IMR-90 (cell line): ENCODE measurements around the gene EIF4G3. TPM values are rescaled to one million over a fixed set of nuclear protein-coding genes. Genes with fewer than 3 reads are reported as not detected.

ENCODE experiments used
- ATAC-seq: fragments of 200-7000 bp; cut with Tn5 transposase; 2 replicates; pipeline ENCODE4 v1.9.1; 2020; ENCODE audit warnings: low read depth, mild to moderate bottlenecking, moderate library complexity
- BruUV-seq: library from RNA; stranded (reverse); fragments of 400-500 nt; replicated peaks from 2 replicates; lab custom pipeline; 2021; lab: Mats Ljungman, UMichigan
- CTCF ChIA-PET: fragments of 300-600 bp; formaldehyde crosslinking; extraction: SDS; loops from one replicate; lab custom pipeline; 2021; ENCODE audit warnings: antibody characterized with exemption; lab: Yijun Ruan, JAX
- POLR2A ChIA-PET: fragments of 300-600 bp; sonication (Branson Sonifier 250); formaldehyde crosslinking; loops from one replicate; lab custom pipeline; 2022; ENCODE audit warnings: antibody characterized with exemption; ENCODE audit not compliant: unreplicated experiment; lab: Charles Lee
- DNase-seq: peaks from one replicate; pipeline ENCODE4 v3.0.0; 2013
- H2AFZ ChIP-seq: replicated peaks from 2 replicates; pipeline ENCODE3; 2013; ENCODE audit warnings: low read length, mild to moderate bottlenecking; ENCODE audit not compliant: poor library complexity
- H2AK5ac ChIP-seq: 2 replicates; pipeline ENCODE4 v1.6.1; 2013; ENCODE audit warnings: low read depth, low read length, inconsistent platforms
- H2AK9ac ChIP-seq: replicated peaks from 2 replicates; pipeline ENCODE3; 2013; ENCODE audit warnings: mild to moderate bottlenecking, low read depth, low read length, moderate library complexity; ENCODE audit not compliant: poor library complexity
- H2BK120ac ChIP-seq: 2 replicates; pipeline ENCODE4 v1.6.1; 2013; ENCODE audit warnings: low read depth, low read length, inconsistent platforms
- H2BK15ac ChIP-seq: 3 replicates; pipeline ENCODE4 v1.6.1; 2013; ENCODE audit warnings: low read depth, low read length, inconsistent platforms
- H2BK20ac ChIP-seq: 2 replicates; pipeline ENCODE4 v1.6.1; 2013; ENCODE audit warnings: low read depth, mild to moderate bottlenecking, inconsistent platforms, low read length, moderate library complexity
- H2BK5ac ChIP-seq: 2 replicates; pipeline ENCODE4 v1.6.1; 2013; ENCODE audit warnings: mild to moderate bottlenecking, low read depth, low read length, inconsistent platforms; ENCODE audit not compliant: poor library complexity, severe bottlenecking
- H3K14ac ChIP-seq: replicated peaks from 2 replicates; pipeline ENCODE4 v1.6.1; 2013; ENCODE audit warnings: low read depth, low read length, inconsistent platforms
- H3K18ac ChIP-seq: 2 replicates; pipeline ENCODE4 v1.6.1; 2013; ENCODE audit warnings: low read depth, low read length, control low read depth
- H3K23ac ChIP-seq: 2 replicates; pipeline ENCODE4 v1.6.1; 2013; ENCODE audit warnings: low read depth, low read length, inconsistent platforms
- H3K27ac ChIP-seq: 2 replicates; pipeline ENCODE4 v1.5.1; 2013; ENCODE audit warnings: mild to moderate bottlenecking, control low read depth, low read length; ENCODE audit not compliant: insufficient read depth
- H3K27me3 ChIP-seq: 2 replicates; pipeline ENCODE4 v1.6.1; 2013; ENCODE audit warnings: low read length; ENCODE audit not compliant: control insufficient read depth, insufficient read depth
- H3K36me3 ChIP-seq: 2 replicates; pipeline ENCODE4 v1.6.1; 2013; ENCODE audit warnings: low read length, mixed read lengths; ENCODE audit not compliant: control insufficient read depth, insufficient read depth
- H3K4ac ChIP-seq: 2 replicates; pipeline ENCODE4 v1.6.1; 2013; ENCODE audit warnings: low read depth, low read length, inconsistent platforms
- H3K4me1 ChIP-seq: 2 replicates; pipeline ENCODE4 v1.6.1; 2013; ENCODE audit warnings: low read length, mixed read lengths; ENCODE audit not compliant: control insufficient read depth, insufficient read depth
- H3K4me2 ChIP-seq: 2 replicates; pipeline ENCODE4 v1.6.1; 2013; ENCODE audit warnings: low read depth, mild to moderate bottlenecking, control low read depth, low read length, moderate library complexity
- H3K4me3 ChIP-seq: 2 replicates; pipeline ENCODE4 v1.5.1; 2013; ENCODE audit warnings: low read depth, mild to moderate bottlenecking, control low read depth, low read length, moderate library complexity; ENCODE audit not compliant: insufficient read depth
- H3K56ac ChIP-seq: 2 replicates; pipeline ENCODE4 v1.6.1; 2013; ENCODE audit warnings: low read length, inconsistent platforms; ENCODE audit not compliant: insufficient read depth; ENCODE audit errors: extremely low read depth
- H3K79me1 ChIP-seq, 2 experiments: 2 replicates each; pipeline ENCODE4 v1.6.1; 2013; ENCODE audit warnings: low read length in 2 of 2, inconsistent platforms in 1 of 2, low read depth in 1 of 2
- H3K9ac ChIP-seq: 2 replicates; pipeline ENCODE4 v1.6.1; 2013; ENCODE audit warnings: low read depth, low read length, control low read depth
- H3K9me1 ChIP-seq: 2 replicates; pipeline ENCODE4 v1.6.1; 2013; ENCODE audit warnings: low read length, inconsistent platforms; ENCODE audit not compliant: insufficient read depth
- H3K9me3 ChIP-seq: 2 replicates; pipeline ENCODE4 v1.6.1; 2013; ENCODE audit warnings: low read length; ENCODE audit not compliant: control insufficient read depth, insufficient read depth
- H4K20me1 ChIP-seq: 2 replicates; pipeline ENCODE4 v1.6.1; 2013; ENCODE audit warnings: low read length, inconsistent platforms; ENCODE audit not compliant: insufficient read depth
- H4K5ac ChIP-seq: 2 replicates; pipeline ENCODE4 v1.6.1; 2013; ENCODE audit warnings: mild to moderate bottlenecking, low read depth, low read length, control low read depth
- H4K8ac ChIP-seq, 2 experiments: 2 replicates each; pipeline ENCODE4 v1.6.1; 2013; ENCODE audit warnings: low read depth in 2 of 2, low read length in 2 of 2, control low read depth in 1 of 2, inconsistent platforms in 1 of 2
- H4K91ac ChIP-seq: 2 replicates; pipeline ENCODE4 v1.6.1; 2013; ENCODE audit warnings: low read depth, low read length, inconsistent platforms; ENCODE audit not compliant: insufficient read depth
- BHLHE40 ChIP-seq: fragments of 150-350 bp; IDR thresholded peaks from 2 replicates; pipeline ENCODE4 v1.6.1; 2016; ENCODE audit warnings: mild to moderate bottlenecking, low read depth, low read length
- CEBPB ChIP-seq: IDR thresholded peaks from 2 replicates; pipeline ENCODE4 v1.6.1; 2012; ENCODE audit warnings: low read depth, low read length, improper control_type of control experiment
- CHD1 ChIP-seq: IDR thresholded peaks from 2 replicates; pipeline ENCODE4 v1.6.1; 2012; ENCODE audit warnings: low read depth, low read length, improper control_type of control experiment
- FOS ChIP-seq: fragments of 150-350 bp; IDR thresholded peaks from 2 replicates; pipeline ENCODE4 v1.6.1; 2016; ENCODE audit warnings: low read depth, low read length
- MAFK ChIP-seq: IDR thresholded peaks from 2 replicates; pipeline ENCODE4 v1.6.1; 2012; ENCODE audit warnings: low read depth, low read length, improper control_type of control experiment
- MXI1 ChIP-seq: IDR thresholded peaks from 2 replicates; pipeline ENCODE4 v1.6.1; 2012; ENCODE audit warnings: low read depth, mild to moderate bottlenecking, low read length, moderate library complexity, borderline replicate concordance
- NFE2L2 ChIP-seq: fragments of 150-350 bp; IDR thresholded peaks from 2 replicates; pipeline ENCODE4 v1.6.1; 2016; ENCODE audit warnings: low read depth, mild to moderate bottlenecking, low read length
- POLR2A ChIP-seq: IDR thresholded peaks from 2 replicates; pipeline ENCODE4 v1.6.1; 2012; ENCODE audit warnings: mild to moderate bottlenecking, low read depth, low read length
- RAD21 ChIP-seq: IDR thresholded peaks from 2 replicates; pipeline ENCODE4 v1.6.1; 2012; ENCODE audit warnings: low read length, improper control_type of control experiment
- RCOR1 ChIP-seq: IDR thresholded peaks from 2 replicates; pipeline ENCODE4 v1.6.1; 2012; ENCODE audit warnings: mild to moderate bottlenecking, low read length, improper control_type of control experiment; ENCODE audit not compliant: insufficient replicate concordance
- RFX5 ChIP-seq: IDR thresholded peaks from 2 replicates; pipeline ENCODE4 v1.8.0; 2012; ENCODE audit warnings: low read depth, mild to moderate bottlenecking, low read length, moderate library complexity
- SMC3 ChIP-seq: fragments of 150-350 bp; IDR thresholded peaks from 2 replicates; pipeline ENCODE4 v1.6.1; 2016; ENCODE audit warnings: low read depth, mild to moderate bottlenecking, antibody characterized with exemption, low read length, moderate library complexity
- WGBS, 2 experiments: methylation state at CpG; one replicate each; pipeline versions ENCODE4 v1.1.5 to v1.1.7; 2013; ENCODE audit warnings: missing lambda C conversion rate in 2 of 2; ENCODE audit not compliant: insufficient read length in 1 of 2; ENCODE audit errors: extremely low coverage in 2 of 2; 5-methylcytosine and 5-hydroxymethylcytosine counted together
- dilution Hi-C: fragments of 300-500 bp; cut with HindIII; formaldehyde crosslinking; loops from one replicate; pipeline ENCODE4 v1.14.3; 2018; ENCODE audit warnings: low sequenced_read_pairs; ENCODE audit not compliant: unreplicated experiment
- in situ Hi-C: fragments of 300-500 bp; cut with MboI; formaldehyde crosslinking; loops from 3 replicates; pipeline ENCODE4 v1.14.3; 2019; ENCODE audit warnings: low sequenced_read_pairs, inconsistent platforms, mixed read lengths
- intact Hi-C: fragments of 100-400 bp; cut with micrococcal nuclease; formaldehyde crosslinking; loops from 2 replicates; pipeline ENCODE4 v1.10.0; 2022
- polyA plus RNA-seq, 3 experiments: library from polyadenylated mRNA; depleted of rRNA; stranded (reverse); fragments of >200 nt; gene quantifications; 2 replicates each; pipeline ENCODE4 v1.2.3, GENCODE V29; 2012; ENCODE audit warnings: low replicate concordance in 1 of 3
- total RNA-seq: library from RNA; depleted of rRNA; stranded (reverse); fragments of >200 nt; gene quantifications from 2 replicates; pipeline ENCODE4 v1.2.3, GENCODE V29; 2012
- TF ChIP-seq, protein P1 (sequence below): fragments of 150-350 bp; IDR thresholded peaks from 2 replicates; pipeline ENCODE4 v1.6.1; 2017; ENCODE audit warnings: mild to moderate bottlenecking, antibody characterized with exemption, low read length, low read depth
- TF ChIP-seq, protein P2 (sequence below): conservative IDR thresholded peaks from 2 replicates; pipeline ENCODE4 v1.5.1; 2012; ENCODE audit warnings: mild to moderate bottlenecking, low read depth, low read length, improper control_type of control experiment
- TF ChIP-seq, protein P3 (sequence below): fragments of 150-350 bp; IDR thresholded peaks from 2 replicates; pipeline ENCODE4 v1.6.1; 2016; ENCODE audit warnings: low read depth, mild to moderate bottlenecking, low read length, moderate library complexity, borderline replicate concordance

The EIF4G3 gene
- total and polyA plus RNA-seq, 2 of the 4 experiments (the other 2 are of a cell fraction) = 25.8 to 49.2 TPM

DNA sequence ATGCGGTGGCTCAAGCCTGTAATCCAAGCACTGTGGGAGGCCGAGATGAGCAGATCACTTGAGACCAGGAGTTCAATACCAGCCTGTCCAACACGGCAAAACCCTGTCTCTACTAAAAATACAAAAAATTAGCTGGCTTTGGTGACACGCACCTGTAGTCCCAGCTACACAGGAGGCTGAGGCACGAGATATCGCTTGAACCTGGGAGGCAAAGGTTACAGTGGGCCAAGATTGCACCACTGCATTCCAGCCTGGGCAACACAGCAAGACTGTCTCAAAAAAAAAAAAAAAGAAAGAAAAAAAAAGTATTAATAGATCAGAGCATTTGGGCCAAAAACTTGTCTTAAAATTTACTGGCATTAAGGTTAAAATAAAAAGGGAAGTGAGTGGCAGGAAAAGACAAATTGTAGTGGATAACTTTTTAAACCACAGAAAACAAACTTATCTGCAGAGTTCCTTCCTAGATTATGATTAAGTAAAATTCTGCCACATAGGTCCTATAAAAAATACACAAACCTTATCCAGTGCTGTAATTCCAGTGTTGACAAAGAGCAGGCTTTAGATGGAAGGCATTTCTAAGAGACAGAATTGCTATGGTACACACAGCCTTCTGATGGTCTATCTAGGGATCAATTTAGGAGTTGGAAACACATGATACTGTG lies 53.3 kb downstream of the EIF4G3 start:
- H3K9me3 ChIP-seq = no peaks in the 10 kb centered on the region
- peaks cover 6% of the 10 kb centered on the region for H3K36me3 ChIP-seq
- peak overlapping the region; percentile 34; the same call in 1 of the 2 replicates for H3K4ac ChIP-seq
- H3K4me3 ChIP-seq = no peak overlapping the region
- no peak overlapping the region for H3K14ac ChIP-seq
- peak overlapping the region; percentile 34; the same call in 1 of the 2 replicates for H4K91ac ChIP-seq
- BruUV-seq = no TSS peak
- peaks cover 7 to 52% of the 10 kb centered on the region in 2 experiments; a peak in 3 of 4 replicates for H3K79me1 ChIP-seq
- no peak overlapping the region for H2AFZ ChIP-seq
- H2BK20ac ChIP-seq = peak overlapping the region; percentile 1; the same call in 1 of the 2 replicates
- in situ Hi-C loops (no loop called here), intact Hi-C loops (no loop called here), dilution Hi-C loops (no loop called here)
- ATAC-seq = no peak
- no peak overlapping the region for H3K9ac ChIP-seq
- peaks cover 12% of the 10 kb centered on the region for H3K9me1 ChIP-seq
- no peak overlapping the region for H4K5ac ChIP-seq
- H2BK5ac ChIP-seq = peak overlapping the region; percentile 9
- peak overlapping the region; percentile 20; the same call in 1 of the 2 replicates for H3K27ac ChIP-seq
- DNase-seq = peak; percentile 11
- ChIA-PET POLR2A (no interaction called here), CTCF (interaction anchor here (0.7 kb wide), 1 partner anchor 32 kb away, joined by 3 read pairs; no protein-coding TSS in a partner anchor)
- no peak overlapping the region for H3K56ac ChIP-seq
- 100% methylated on average over 1 of the region's 6 CpGs; no CpG with 5 or more reads in 1 of the 2 experiments for WGBS, 2 experiments
- H4K8ac ChIP-seq = no peak overlapping the region; a peak in 1 of 4 replicates
- H3K4me2 ChIP-seq = no peak overlapping the region
- H3K27me3 ChIP-seq = no peaks in the 10 kb centered on the region
- H3K18ac ChIP-seq = peak overlapping the region; percentile 18; the same call in 1 of the 2 replicates
- peaks cover 14% of the 10 kb centered on the region for H3K4me1 ChIP-seq
- peak overlapping the region; percentile 75 for H2AK5ac ChIP-seq
- H3K23ac ChIP-seq = no peak overlapping the region
- peaks cover 11% of the 10 kb centered on the region; the same call in 1 of the 2 replicates for H4K20me1 ChIP-seq
- peak overlapping the region; percentile 47 for H2BK120ac ChIP-seq
- H2BK15ac ChIP-seq = no peak overlapping the region; the same call in 2 of the 3 replicates
- no peak overlapping the region for H2AK9ac ChIP-seq
- TF ChIP-seq, protein P1, sequence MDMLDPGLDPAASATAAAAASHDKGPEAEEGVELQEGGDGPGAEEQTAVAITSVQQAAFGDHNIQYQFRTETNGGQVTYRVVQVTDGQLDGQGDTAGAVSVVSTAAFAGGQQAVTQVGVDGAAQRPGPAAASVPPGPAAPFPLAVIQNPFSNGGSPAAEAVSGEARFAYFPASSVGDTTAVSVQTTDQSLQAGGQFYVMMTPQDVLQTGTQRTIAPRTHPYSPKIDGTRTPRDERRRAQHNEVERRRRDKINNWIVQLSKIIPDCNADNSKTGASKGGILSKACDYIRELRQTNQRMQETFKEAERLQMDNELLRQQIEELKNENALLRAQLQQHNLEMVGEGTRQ = no peak
- no peak for TF ChIP-seq RFX5
- no peak for TF ChIP-seq CEBPB
- TF ChIP-seq RAD21 = no peak
- no peak for TF ChIP-seq MXI1
- no peak for TF ChIP-seq NFE2L2
- TF ChIP-seq, protein P2, sequence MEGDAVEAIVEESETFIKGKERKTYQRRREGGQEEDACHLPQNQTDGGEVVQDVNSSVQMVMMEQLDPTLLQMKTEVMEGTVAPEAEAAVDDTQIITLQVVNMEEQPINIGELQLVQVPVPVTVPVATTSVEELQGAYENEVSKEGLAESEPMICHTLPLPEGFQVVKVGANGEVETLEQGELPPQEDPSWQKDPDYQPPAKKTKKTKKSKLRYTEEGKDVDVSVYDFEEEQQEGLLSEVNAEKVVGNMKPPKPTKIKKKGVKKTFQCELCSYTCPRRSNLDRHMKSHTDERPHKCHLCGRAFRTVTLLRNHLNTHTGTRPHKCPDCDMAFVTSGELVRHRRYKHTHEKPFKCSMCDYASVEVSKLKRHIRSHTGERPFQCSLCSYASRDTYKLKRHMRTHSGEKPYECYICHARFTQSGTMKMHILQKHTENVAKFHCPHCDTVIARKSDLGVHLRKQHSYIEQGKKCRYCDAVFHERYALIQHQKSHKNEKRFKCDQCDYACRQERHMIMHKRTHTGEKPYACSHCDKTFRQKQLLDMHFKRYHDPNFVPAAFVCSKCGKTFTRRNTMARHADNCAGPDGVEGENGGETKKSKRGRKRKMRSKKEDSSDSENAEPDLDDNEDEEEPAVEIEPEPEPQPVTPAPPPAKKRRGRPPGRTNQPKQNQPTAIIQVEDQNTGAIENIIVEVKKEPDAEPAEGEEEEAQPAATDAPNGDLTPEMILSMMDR = no peak
- no peak for TF ChIP-seq POLR2A
- TF ChIP-seq MAFK = no peak
- TF ChIP-seq RCOR1 = no peak
- TF ChIP-seq SMC3 = no peak
- TF ChIP-seq, protein P3, sequence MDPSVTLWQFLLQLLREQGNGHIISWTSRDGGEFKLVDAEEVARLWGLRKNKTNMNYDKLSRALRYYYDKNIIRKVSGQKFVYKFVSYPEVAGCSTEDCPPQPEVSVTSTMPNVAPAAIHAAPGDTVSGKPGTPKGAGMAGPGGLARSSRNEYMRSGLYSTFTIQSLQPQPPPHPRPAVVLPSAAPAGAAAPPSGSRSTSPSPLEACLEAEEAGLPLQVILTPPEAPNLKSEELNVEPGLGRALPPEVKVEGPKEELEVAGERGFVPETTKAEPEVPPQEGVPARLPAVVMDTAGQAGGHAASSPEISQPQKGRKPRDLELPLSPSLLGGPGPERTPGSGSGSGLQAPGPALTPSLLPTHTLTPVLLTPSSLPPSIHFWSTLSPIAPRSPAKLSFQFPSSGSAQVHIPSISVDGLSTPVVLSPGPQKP = no peak
- TF ChIP-seq FOS = no peak
- TF ChIP-seq CHD1 = no peak
- no peak for TF ChIP-seq BHLHE40
